Heart left ventricle (tissue), 16 donors: ENCODE measurements around the gene ASTL. TPM values are rescaled to one million over a fixed set of nuclear protein-coding genes. Genes with fewer than 3 reads are reported as not detected.
"Not testable (repeated sequence)": the region's sequence is repeated elsewhere in the genome, so short reads cannot be mapped to it uniquely, and the experiment has no call there.

Experiments used
- ATAC-seq, 4 donors: fragments of 200-7000 bp; cut with Tn5 transposase; one replicate each; pipeline ENCODE4 v1.9.1; 2020 to 2022; ENCODE audit warnings: moderate library complexity in 4 of 4, mild to moderate bottlenecking in 3 of 4, moderate number of reproducible peaks in 1 of 4
- DNase-seq, 5 donors: peaks; one replicate each; pipeline ENCODE4 v3.0.0-alpha.2; 2020
- H3K27ac ChIP-seq, 12 donors: fragments of 200-600 bp; sonication (generic) in 4 of 12; one replicate each; pipeline versions ENCODE4 v1.5.0 to v1.8.0; 2016 to 2022; ENCODE audit warnings: mild to moderate bottlenecking in 2 of 12
- H3K27me3 ChIP-seq, 9 donors: fragments of 200-600 bp; sonication (generic) in 2 of 9; one replicate each; pipeline versions ENCODE4 v1.5.1 to v1.8.0; 2016 to 2022; ENCODE audit warnings: mild to moderate bottlenecking in 3 of 9
- H3K36me3 ChIP-seq, 9 donors: fragments of 200-600 bp; sonication (generic) in 2 of 9; one replicate each; pipeline versions ENCODE4 v1.5.0 to v1.8.0; 2018 to 2022; ENCODE audit warnings: mild to moderate bottlenecking in 2 of 9
- H3K4me1 ChIP-seq, 12 donors: fragments of 200-600 bp; sonication (generic) in 4 of 12; one replicate each; pipeline versions ENCODE4 v1.5.0 to v1.8.0; 2016 to 2022; ENCODE audit warnings: mild to moderate bottlenecking in 3 of 12
- H3K4me3 ChIP-seq, 12 donors: fragments of 200-600 bp; sonication (generic) in 4 of 12; one replicate each; pipeline versions ENCODE4 v1.5.0 to v1.8.0; 2017 to 2022; ENCODE audit warnings: mild to moderate bottlenecking in 9 of 12, moderate library complexity in 4 of 12
- H3K9me3 ChIP-seq, 12 donors: fragments of 200-600 bp; sonication (generic) in 4 of 12; one replicate each; pipeline versions ENCODE4 v1.5.0 to v1.8.0; 2016 to 2022; ENCODE audit warnings: mild to moderate bottlenecking in 1 of 12
- POLR2A ChIP-seq, 2 donors: fragments of 450-650 bp; IDR thresholded peaks; one replicate each; pipeline ENCODE4 v1.6.1; 2017; ENCODE audit warnings: antibody characterized with exemption in 2 of 2, mild to moderate bottlenecking in 2 of 2, moderate library complexity in 2 of 2
- WGBS, 4 donors: extraction: QIAGEN DNeasy Blood & Tissue Kit in 2 of 4; methylation state at CpG; one replicate each; pipeline versions ENCODE4 v1.1.5 to v1.1.7; 2013 to 2018; 5-methylcytosine and 5-hydroxymethylcytosine counted together
- intact Hi-C, 10 donors: fragments of 100-400 bp; cut with DNase I; formaldehyde crosslinking; loops; one replicate each; pipeline versions ENCODE4 v1.11.1 to v1.14.2; 2022
- polyA plus RNA-seq, 2 donors: library from polyadenylated mRNA; stranded (reverse); fragments of 200-250 nt; gene quantifications; one replicate each; pipeline ENCODE4 v1.2.3, GENCODE V29; 2013
- total RNA-seq, 9 donors: library from RNA; depleted of rRNA in 2 of 9; stranded (reverse); fragments of >200 nt in 2 of 9; fragmentation: NEBNext Ultra II Directional in 3 of 9; extraction: Animal tissue kit (Norgen Biotek cat#: 25700) in 3 of 9; gene quantifications; one replicate each; pipeline versions ENCODE4 v1.1.0 to v1.2.4, GENCODE V29; 2016 to 2023
- TF ChIP-seq, protein P1 (sequence below), 12 donors: fragments of 200-600 bp; sonication (generic) in 4 of 12; IDR thresholded peaks; one replicate each; pipeline versions ENCODE4 v1.5.0 to v1.8.0; 2018 to 2022; ENCODE audit warnings: antibody characterized with exemption in 12 of 12, mild to moderate bottlenecking in 5 of 12
- donor health status: ischemic (EF 13 %, LVEDD 7.1; RV severe dilation, severe dysfunction).
- donor health status: healthy with polysubstance abuse.
- donor health status: DM: no; HTN: yes; CAD: no.
- donor health status: DM: no; HTN: no; CAD: no.
- donor health status: ischemic (EF 25% LVEDD 6.9; RV normal size, moderate dysfunction).
- donor health status: ischemic (EF 25% LVEDD 5.7; RV mildly dilated, moderate dysfunction).
- donor health status: healthy.
- donor health status: DM: yes; HTN: yes; CAD: no.
- donor health status: ischemic (EF 35%, LVEDD 5.7; RV mildly dilated, moderate dysfunction).
- donor health status: nonischemic (EF 11% LVEDD 7.7; RV severe dilation, severe dysfunction).
- donor health status: DM: yes; HTN: yes; CAD: no.
- donor health status: PGD.
- donor health status: ischemic (EF 29% LVEDD 5.4; RV normal size, mild dysfunction).
- donor health status: nonischemic (EF 23%, LVEDD 6.1; RV moderate dilation, normal function).

The ASTL gene
- total and polyA plus RNA-seq, 11 donors: 0.14 TPM; not detected in 10

- peaks cover 10 to 58% (median 31%) of the 10 kb centered on the region in 12 donors for H3K4me1 ChIP-seq
- DNase-seq: peak in 2 of 5 donors; percentile 21 to 65
Observed at GRCh38 chr2:96085541-96086355, 52.6 kb downstream of the ASTL start.

DNA sequence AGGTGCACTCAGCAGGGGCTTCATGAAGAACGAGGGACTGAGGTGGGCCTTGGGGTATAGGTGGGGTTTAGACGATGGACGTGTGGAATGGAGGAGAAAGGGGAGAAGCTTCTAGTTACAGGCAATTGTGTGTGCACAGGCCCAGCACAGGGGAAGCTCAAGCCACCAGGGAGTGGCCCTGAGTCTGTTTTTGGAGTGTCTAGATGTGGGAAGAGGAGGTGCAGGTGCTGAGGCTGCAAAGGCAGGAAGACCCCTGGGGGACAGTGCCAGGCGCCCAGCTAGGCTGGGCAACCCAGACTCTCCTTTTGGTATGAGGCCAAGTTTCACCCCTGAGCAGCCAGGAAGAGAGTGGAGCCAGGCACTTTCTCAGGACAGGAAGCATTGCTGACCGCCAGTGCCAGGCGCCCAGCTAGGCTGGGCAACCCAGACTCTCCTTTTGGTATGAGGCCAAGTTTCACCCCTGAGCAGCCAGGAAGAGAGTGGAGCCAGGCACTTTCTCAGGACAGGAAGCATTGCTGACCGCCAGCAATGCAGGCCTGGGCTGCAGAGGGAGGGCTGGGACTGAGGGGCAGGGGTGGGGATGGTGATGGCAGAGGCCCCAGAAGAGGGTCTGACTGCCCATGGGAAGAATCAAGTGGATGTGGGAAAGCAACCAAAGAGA is 53.3 kb downstream of the ASTL start:
- ATAC-seq, intact Hi-C loops, H3K36me3 ChIP-seq, H3K27me3 ChIP-seq, H3K4me3 ChIP-seq, H3K9me3 ChIP-seq: not testable (repeated sequence)
- 52 to 81% (median 68%) methylated on average over 5 to 7 of the region's 7 CpGs for WGBS, 4 donors
- peak in 1 of 5 donors; percentile 18 for DNase-seq
- peak overlapping the region in 3 of 12 donors; percentile 7 to 85 (median 77) for H3K27ac ChIP-seq
- peaks cover 10 to 50% (median 29%) of the 10 kb centered on the region in 12 donors for H3K4me1 ChIP-seq

More at GRCh38 chr2:96085541-96086355, 52.6 kb downstream of the ASTL start:
- Histone ChIP-seq H3K27me3 (no peaks in the 10 kb centered on the region), H3K4me3 (no peak overlapping the region), H3K27ac (no peak overlapping the region), H3K36me3 (no peaks in the 10 kb centered on the region), H3K9me3 (no peaks in the 10 kb centered on the region)
- WGBS, 4 donors: 95 to 98% (median 97%) methylated on average over 11 to 12 of the region's 12 CpGs
- TF ChIP-seq, protein P1, sequence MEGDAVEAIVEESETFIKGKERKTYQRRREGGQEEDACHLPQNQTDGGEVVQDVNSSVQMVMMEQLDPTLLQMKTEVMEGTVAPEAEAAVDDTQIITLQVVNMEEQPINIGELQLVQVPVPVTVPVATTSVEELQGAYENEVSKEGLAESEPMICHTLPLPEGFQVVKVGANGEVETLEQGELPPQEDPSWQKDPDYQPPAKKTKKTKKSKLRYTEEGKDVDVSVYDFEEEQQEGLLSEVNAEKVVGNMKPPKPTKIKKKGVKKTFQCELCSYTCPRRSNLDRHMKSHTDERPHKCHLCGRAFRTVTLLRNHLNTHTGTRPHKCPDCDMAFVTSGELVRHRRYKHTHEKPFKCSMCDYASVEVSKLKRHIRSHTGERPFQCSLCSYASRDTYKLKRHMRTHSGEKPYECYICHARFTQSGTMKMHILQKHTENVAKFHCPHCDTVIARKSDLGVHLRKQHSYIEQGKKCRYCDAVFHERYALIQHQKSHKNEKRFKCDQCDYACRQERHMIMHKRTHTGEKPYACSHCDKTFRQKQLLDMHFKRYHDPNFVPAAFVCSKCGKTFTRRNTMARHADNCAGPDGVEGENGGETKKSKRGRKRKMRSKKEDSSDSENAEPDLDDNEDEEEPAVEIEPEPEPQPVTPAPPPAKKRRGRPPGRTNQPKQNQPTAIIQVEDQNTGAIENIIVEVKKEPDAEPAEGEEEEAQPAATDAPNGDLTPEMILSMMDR (IDR thresholded peaks at IDR 0.05): no peak
- TF ChIP-seq POLR2A (IDR thresholded peaks at IDR 0.05): no peak
- intact Hi-C loops: no loop called here
- no peak for ATAC-seq

- ATAC-seq: no peak
- H3K4me1 ChIP-seq: peaks cover 6 to 42% (median 25%) of the 10 kb centered on the region in 12 donors
- peak overlapping the region in 11 of 12 donors; percentile 58 to 85 (median 78) for H3K27ac ChIP-seq
- no peak for TF ChIP-seq POLR2A (IDR thresholded peaks at IDR 0.05)
- TF ChIP-seq, protein P1 (IDR thresholded peaks at IDR 0.05): no peak
- no peaks in the 10 kb centered on the region for H3K36me3 ChIP-seq
- WGBS, 4 donors: 92 to 96% (median 94%) methylated on average over 21 to 22 of the region's 22 CpGs
- intact Hi-C loops: loop anchor here in 1 of 10 donors (2.0 kb wide), 1 partner anchor 27 kb away; no protein-coding TSS in a partner anchor
- no peaks in the 10 kb centered on the region for H3K9me3 ChIP-seq
- H3K4me3 ChIP-seq: no peak overlapping the region
- peak in 1 of 5 donors; percentile 19 for DNase-seq
- H3K27me3 ChIP-seq: no peaks in the 10 kb centered on the region
Observed at GRCh38 chr2:96083989-96084857, 54.1 kb downstream of the ASTL start.
